Neural progenitor cell (in vitro differentiated cells): ENCODE measurements around the gene TSHZ3. TPM values are rescaled to one million over a fixed set of nuclear protein-coding genes. Genes with fewer than 3 reads are reported as not detected.

Source experiments
- DNase-seq: peaks from one replicate; pipeline ENCODE4 v3.0.0-alpha.2; 2016; ENCODE audit warnings: low spot score
- H2AFZ ChIP-seq: fragments of 200-600 bp; sonication (generic); replicated peaks from 2 replicates; pipeline ENCODE4 v1.6.1; 2016; ENCODE audit warnings: antibody characterized with exemption
- H3F3A ChIP-seq: fragments of 200-600 bp; sonication (generic); 2 replicates; pipeline ENCODE4 v1.6.1; 2016; ENCODE audit warnings: antibody characterized with exemption, low read depth
- H3K27ac ChIP-seq: fragments of 200-600 bp; sonication (generic); 2 replicates; pipeline ENCODE4 v1.5.1; 2016; ENCODE audit warnings: mild to moderate bottlenecking
- H3K27me3 ChIP-seq: fragments of 200-600 bp; sonication (generic); 2 replicates; pipeline ENCODE4 v1.6.1; 2016; ENCODE audit warnings: mild to moderate bottlenecking, moderate library complexity
- H3K36me3 ChIP-seq: fragments of 200-600 bp; sonication (generic); 2 replicates; pipeline ENCODE4 v1.5.1; 2016
- H3K4me1 ChIP-seq: fragments of 200-600 bp; sonication (generic); 2 replicates; pipeline ENCODE4 v1.6.1; 2016; ENCODE audit warnings: mixed run types
- H3K4me2 ChIP-seq: fragments of 200-600 bp; sonication (generic); 2 replicates; pipeline ENCODE4 v1.6.1; 2016
- H3K4me3 ChIP-seq: fragments of 200-600 bp; sonication (generic); 2 replicates; pipeline ENCODE4 v1.5.1; 2016
- H3K79me2 ChIP-seq: fragments of 200-600 bp; sonication (generic); 2 replicates; pipeline ENCODE4 v1.6.1; 2016; ENCODE audit warnings: low read depth
- H3K9ac ChIP-seq: fragments of 200-600 bp; sonication (generic); 2 replicates; pipeline ENCODE4 v1.6.1; 2016
- H3K9me3 ChIP-seq: fragments of 200-600 bp; sonication (generic); 2 replicates; pipeline ENCODE4 v1.5.1; 2016; ENCODE audit warnings: low read depth
- H4K20me1 ChIP-seq: fragments of 200-600 bp; sonication (generic); 2 replicates; pipeline ENCODE4 v1.6.1; 2016; ENCODE audit warnings: low read depth
- H3K27ac Mint-ChIP-seq: 3 replicates; pipeline ENCODE4 v1.8.0; 2021; ENCODE audit warnings: mixed read lengths
- H3K27me3 Mint-ChIP-seq: 2 replicates; pipeline ENCODE4 v1.8.0; 2022; ENCODE audit warnings: low read depth, mild to moderate bottlenecking, inconsistent platforms, moderate library complexity, mixed read lengths; ENCODE audit not compliant: insufficient read depth
- H3K36me3 Mint-ChIP-seq: 3 replicates; pipeline ENCODE4 v1.8.0; 2021; ENCODE audit warnings: mixed read lengths
- H3K4me1 Mint-ChIP-seq: 3 replicates; pipeline ENCODE4 v1.8.0; 2021; ENCODE audit warnings: mixed read lengths
- H3K4me3 Mint-ChIP-seq: 3 replicates; pipeline ENCODE4 v1.8.0; 2021; ENCODE audit warnings: mild to moderate bottlenecking, moderate library complexity, mixed read lengths
- H3K9me3 Mint-ChIP-seq: 3 replicates; pipeline ENCODE4 v1.8.0; 2020; ENCODE audit warnings: mixed read lengths
- EZH2 ChIP-seq: fragments of 200-600 bp; sonication (generic); IDR thresholded peaks from 2 replicates; pipeline ENCODE4 v1.6.1; 2017; ENCODE audit warnings: antibody characterized with exemption, mild to moderate bottlenecking, moderate library complexity
- EZH2phosphoT487 ChIP-seq: fragments of 200-600 bp; sonication (generic); IDR thresholded peaks from 2 replicates; pipeline ENCODE4 v1.6.1; 2017; ENCODE audit warnings: antibody characterized with exemption
- total RNA-seq: library from RNA; depleted of rRNA; stranded (reverse); fragments of >200 nt; gene quantifications from 2 replicates; pipeline ENCODE4 v1.2.3, GENCODE V29; 2015; ENCODE audit warnings: low replicate concordance
- TF ChIP-seq, protein P1 (sequence below): fragments of 200-600 bp; sonication (generic); IDR thresholded peaks from 2 replicates; pipeline ENCODE4 v1.5.1; 2017; ENCODE audit warnings: antibody characterized with exemption, mild to moderate bottlenecking

Gene TSHZ3
- total RNA-seq, 1 donor from 2014 or later = 0.60 TPM

DNA sequence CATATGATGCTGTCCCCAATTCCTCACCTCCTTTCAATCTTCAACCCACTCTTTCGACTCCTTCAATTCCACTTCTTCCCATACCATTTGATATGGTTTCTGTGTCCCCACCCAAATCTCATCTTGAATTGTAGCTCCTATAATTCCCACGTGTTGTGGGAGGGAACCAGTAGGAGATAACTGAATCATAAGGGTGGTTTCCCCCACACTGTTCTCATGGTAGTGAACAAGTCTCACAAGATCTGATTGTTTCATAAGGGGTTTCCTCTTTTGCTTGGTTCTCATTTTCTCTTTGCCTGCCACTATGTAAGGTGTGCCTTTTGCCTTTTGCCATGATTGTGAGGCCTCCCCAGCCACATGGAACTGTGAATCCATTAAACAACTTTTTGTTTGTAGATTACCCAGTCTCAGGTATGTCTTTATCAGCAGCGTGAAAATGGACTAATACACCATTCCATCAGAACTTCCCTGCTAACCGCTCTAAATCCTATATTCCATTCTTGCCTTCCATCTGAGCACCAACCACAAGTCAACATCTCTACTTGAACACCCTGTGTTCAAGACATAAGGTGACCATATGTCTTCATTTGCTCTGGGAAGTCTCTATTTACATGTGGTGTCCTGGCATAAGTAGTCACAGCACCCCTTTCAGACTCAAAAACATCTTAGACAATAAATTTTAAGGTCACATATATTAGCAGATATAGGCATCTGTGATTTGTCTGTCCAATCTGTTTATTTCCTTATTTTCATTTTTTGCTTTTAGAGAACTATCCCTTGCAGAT is 122.9 kb downstream of the TSHZ3 start:
- TF ChIP-seq, protein P1, sequence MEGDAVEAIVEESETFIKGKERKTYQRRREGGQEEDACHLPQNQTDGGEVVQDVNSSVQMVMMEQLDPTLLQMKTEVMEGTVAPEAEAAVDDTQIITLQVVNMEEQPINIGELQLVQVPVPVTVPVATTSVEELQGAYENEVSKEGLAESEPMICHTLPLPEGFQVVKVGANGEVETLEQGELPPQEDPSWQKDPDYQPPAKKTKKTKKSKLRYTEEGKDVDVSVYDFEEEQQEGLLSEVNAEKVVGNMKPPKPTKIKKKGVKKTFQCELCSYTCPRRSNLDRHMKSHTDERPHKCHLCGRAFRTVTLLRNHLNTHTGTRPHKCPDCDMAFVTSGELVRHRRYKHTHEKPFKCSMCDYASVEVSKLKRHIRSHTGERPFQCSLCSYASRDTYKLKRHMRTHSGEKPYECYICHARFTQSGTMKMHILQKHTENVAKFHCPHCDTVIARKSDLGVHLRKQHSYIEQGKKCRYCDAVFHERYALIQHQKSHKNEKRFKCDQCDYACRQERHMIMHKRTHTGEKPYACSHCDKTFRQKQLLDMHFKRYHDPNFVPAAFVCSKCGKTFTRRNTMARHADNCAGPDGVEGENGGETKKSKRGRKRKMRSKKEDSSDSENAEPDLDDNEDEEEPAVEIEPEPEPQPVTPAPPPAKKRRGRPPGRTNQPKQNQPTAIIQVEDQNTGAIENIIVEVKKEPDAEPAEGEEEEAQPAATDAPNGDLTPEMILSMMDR = no peak
- TF ChIP-seq EZH2 (no peak), EZH2phosphoT487 (no peak)
- Histone ChIP-seq H3K4me2 (no peak overlapping the region), H3K9ac (no peak overlapping the region), H3K27ac (no peak overlapping the region), H3K9me3 (no peaks in the 10 kb centered on the region), H3F3A (no peaks in the 10 kb centered on the region), H2AFZ (no peak overlapping the region), H3K27me3 (no peaks in the 10 kb centered on the region), H3K4me1 (no peaks in the 10 kb centered on the region), H3K36me3 (no peaks in the 10 kb centered on the region), H3K4me3 (no peak overlapping the region), H3K79me2 (no peaks in the 10 kb centered on the region), H4K20me1 (no peaks in the 10 kb centered on the region)
- no peaks in the 10 kb centered on the region for H3K9me3 Mint-ChIP-seq
- no peak overlapping the region for H3K27ac Mint-ChIP-seq
- DNase-seq = no peak
- H3K36me3 Mint-ChIP-seq = no peaks in the 10 kb centered on the region
- H3K4me1 Mint-ChIP-seq = no peaks in the 10 kb centered on the region
- no peak overlapping the region for H3K4me3 Mint-ChIP-seq
- H3K27me3 Mint-ChIP-seq = peaks cover 2% of the 10 kb centered on the region
